MCF 10A (cell line): ENCODE measurements around the gene CTNNA2. TPM values are rescaled to one million over a fixed set of nuclear protein-coding genes. Genes with fewer than 3 reads are reported as not detected.

ENCODE experiments used
- BruUV-seq: library from RNA; stranded (reverse); fragments of 400-500 nt; replicated peaks from 2 replicates; lab custom pipeline; 2021; lab: Mats Ljungman, UMichigan
- CTCF ChIA-PET: fragments of 300-600 bp; sonication (Branson Sonifier 250); formaldehyde crosslinking; extraction: SDS; loops from one replicate; lab custom pipeline; 2021; ENCODE audit warnings: antibody characterized with exemption, inconsistent platforms; lab: Yijun Ruan, JAX
- POLR2A ChIA-PET: fragments of 300-600, 350-650 bp; sonication (Branson Sonifier 250); formaldehyde crosslinking; extraction: SDS; loops from one replicate; lab custom pipeline; 2020; ENCODE audit warnings: antibody characterized with exemption, inconsistent platforms; lab: Yijun Ruan, JAX
- DNase-seq: peaks from one replicate; pipeline ENCODE4 v3.0.0-alpha.2; 2018; ENCODE audit not compliant: unreplicated experiment
- H3K27ac Mint-ChIP-seq: one replicate; pipeline ENCODE4 v1.8.0; 2022; ENCODE audit warnings: mild to moderate bottlenecking, low read depth, mixed read lengths; ENCODE audit not compliant: unreplicated experiment
- H3K27me3 Mint-ChIP-seq: one replicate; pipeline ENCODE4 v1.8.0; 2022; ENCODE audit warnings: mixed read lengths; ENCODE audit not compliant: insufficient read depth, unreplicated experiment
- H3K36me3 Mint-ChIP-seq: one replicate; pipeline ENCODE4 v1.8.0; 2022; ENCODE audit warnings: mild to moderate bottlenecking, moderate library complexity, mixed read lengths; ENCODE audit not compliant: insufficient read depth, unreplicated experiment
- H3K4me1 Mint-ChIP-seq: one replicate; pipeline ENCODE4 v1.8.0; 2022; ENCODE audit warnings: mixed read lengths; ENCODE audit not compliant: insufficient read depth, unreplicated experiment
- H3K4me3 Mint-ChIP-seq: one replicate; pipeline ENCODE4 v1.8.0; 2022; ENCODE audit warnings: mild to moderate bottlenecking, moderate library complexity, mixed read lengths; ENCODE audit not compliant: unreplicated experiment
- H3K9me3 Mint-ChIP-seq: one replicate; pipeline ENCODE4 v1.8.0; 2022; ENCODE audit warnings: mixed read lengths; ENCODE audit not compliant: unreplicated experiment
- intact Hi-C: fragments of 100-400 bp; cut with micrococcal nuclease; formaldehyde crosslinking; loops from 2 replicates; pipeline ENCODE4 v1.14.1; 2022
- total RNA-seq: library from RNA; stranded (reverse); gene quantifications from 2 replicates; pipeline ENCODE4 v1.2.3, GENCODE V29; 2022
- TF ChIP-seq, protein P1 (sequence below): fragments of 200-600 bp; IDR thresholded peaks from one replicate; pipeline ENCODE4 v1.8.0; 2022; ENCODE audit warnings: antibody characterized with exemption, mild to moderate bottlenecking; ENCODE audit not compliant: unreplicated experiment

Gene CTNNA2
- total RNA-seq, 1 experiment from 2014 or later = not detected

DNA sequence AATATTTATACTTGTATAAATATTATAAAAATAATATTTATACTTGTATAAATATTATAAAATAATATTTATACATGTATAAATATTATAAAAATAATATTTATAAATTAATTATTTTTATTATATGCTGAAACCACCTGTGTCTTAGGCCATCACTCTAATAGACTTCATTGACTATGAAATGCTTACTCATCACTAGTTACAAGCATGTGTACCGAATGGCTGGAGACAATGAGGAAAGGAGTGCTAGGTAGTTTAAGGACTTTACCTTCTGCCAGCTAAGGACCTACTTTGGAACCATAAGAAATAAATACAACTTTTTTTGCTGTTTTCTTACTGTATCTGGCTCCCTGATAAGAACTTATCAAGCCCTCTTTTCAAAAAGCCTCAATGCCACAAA is 562.9 kb downstream of the CTNNA2 start:
- H3K27ac Mint-ChIP-seq = no peak overlapping the region
- no peaks in the 10 kb centered on the region for H3K36me3 Mint-ChIP-seq
- CTCF ChIA-PET = interaction anchor here (0.6 to 2.7 kb wide), 3 partner anchors 20 to 794 kb away, joined by 3 to 10 read pairs (median 3); no protein-coding TSS in a partner anchor
- POLR2A ChIA-PET = interaction anchor here (0.6 kb wide), 1 partner anchor 39 kb away, joined by 3 read pairs; no protein-coding TSS in a partner anchor
- peaks cover 19% of the 10 kb centered on the region for H3K4me1 Mint-ChIP-seq
- TF ChIP-seq, protein P1, sequence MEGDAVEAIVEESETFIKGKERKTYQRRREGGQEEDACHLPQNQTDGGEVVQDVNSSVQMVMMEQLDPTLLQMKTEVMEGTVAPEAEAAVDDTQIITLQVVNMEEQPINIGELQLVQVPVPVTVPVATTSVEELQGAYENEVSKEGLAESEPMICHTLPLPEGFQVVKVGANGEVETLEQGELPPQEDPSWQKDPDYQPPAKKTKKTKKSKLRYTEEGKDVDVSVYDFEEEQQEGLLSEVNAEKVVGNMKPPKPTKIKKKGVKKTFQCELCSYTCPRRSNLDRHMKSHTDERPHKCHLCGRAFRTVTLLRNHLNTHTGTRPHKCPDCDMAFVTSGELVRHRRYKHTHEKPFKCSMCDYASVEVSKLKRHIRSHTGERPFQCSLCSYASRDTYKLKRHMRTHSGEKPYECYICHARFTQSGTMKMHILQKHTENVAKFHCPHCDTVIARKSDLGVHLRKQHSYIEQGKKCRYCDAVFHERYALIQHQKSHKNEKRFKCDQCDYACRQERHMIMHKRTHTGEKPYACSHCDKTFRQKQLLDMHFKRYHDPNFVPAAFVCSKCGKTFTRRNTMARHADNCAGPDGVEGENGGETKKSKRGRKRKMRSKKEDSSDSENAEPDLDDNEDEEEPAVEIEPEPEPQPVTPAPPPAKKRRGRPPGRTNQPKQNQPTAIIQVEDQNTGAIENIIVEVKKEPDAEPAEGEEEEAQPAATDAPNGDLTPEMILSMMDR = no peak
- H3K9me3 Mint-ChIP-seq = no peaks in the 10 kb centered on the region
- H3K4me3 Mint-ChIP-seq = no peak overlapping the region
- BruUV-seq = no TSS peak
- no peak for DNase-seq
- no peaks in the 10 kb centered on the region for H3K27me3 Mint-ChIP-seq
- intact Hi-C loops = loop anchor here (10.0 kb wide), 1 partner anchor 1819 kb away; no protein-coding TSS in a partner anchor

DNA sequence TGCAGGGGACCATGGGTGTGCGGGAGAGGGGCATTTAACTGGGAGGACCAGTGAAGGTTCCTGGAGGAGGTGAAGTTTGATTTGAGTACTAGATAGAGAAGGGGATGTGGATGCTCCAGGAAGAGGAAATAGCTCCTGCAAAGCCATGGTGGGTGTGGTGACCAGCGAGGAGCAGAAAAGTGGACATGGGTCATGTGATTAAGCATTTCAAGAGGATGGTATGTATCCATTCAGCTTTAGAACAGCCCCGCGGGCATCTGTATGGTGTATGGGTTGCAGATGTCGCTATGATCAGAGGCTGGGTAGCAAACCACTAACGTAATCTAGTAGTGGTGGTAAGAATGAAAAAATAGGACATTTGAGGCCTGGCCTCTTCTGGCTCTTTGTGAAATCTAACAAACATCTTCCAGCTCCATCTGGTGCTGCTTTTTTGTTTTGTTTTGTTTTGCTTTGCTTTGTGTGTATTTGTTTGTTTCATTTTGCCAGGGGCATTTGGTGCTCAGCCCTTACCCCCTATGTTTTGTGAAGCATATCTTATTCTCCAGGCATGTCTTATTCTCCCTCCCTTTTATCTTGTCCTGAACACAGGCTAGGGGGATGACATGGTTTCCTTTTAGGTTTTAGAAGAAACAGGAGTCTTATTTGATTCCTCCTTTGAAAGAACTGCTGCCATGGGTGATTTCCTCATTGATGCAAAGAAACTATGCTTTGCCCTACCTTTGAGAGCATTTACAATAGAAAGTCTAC is 565.6 kb downstream of the CTNNA2 start:
- no peak overlapping the region for H3K4me3 Mint-ChIP-seq
- H3K4me1 Mint-ChIP-seq = peaks cover 10% of the 10 kb centered on the region
- TF ChIP-seq, protein P1 = no peak
- H3K27ac Mint-ChIP-seq = peak overlapping the region; percentile 33
- no TSS peak for BruUV-seq
- no peak for DNase-seq
- ChIA-PET CTCF (interaction anchor here (0.6 to 3.2 kb wide), 3 partner anchors 12 to 160 kb away, joined by 3 to 11 read pairs (median 5); no protein-coding TSS in a partner anchor), POLR2A (interaction anchor here (0.6 kb wide), 1 partner anchor 298 kb away, joined by 4 read pairs; no protein-coding TSS in a partner anchor)
- no peaks in the 10 kb centered on the region for H3K27me3 Mint-ChIP-seq
- no peaks in the 10 kb centered on the region for H3K36me3 Mint-ChIP-seq
- no peaks in the 10 kb centered on the region for H3K9me3 Mint-ChIP-seq
- intact Hi-C loops = loop anchor here (10.0 kb wide), 1 partner anchor 1816 kb away; no protein-coding TSS in a partner anchor

DNA sequence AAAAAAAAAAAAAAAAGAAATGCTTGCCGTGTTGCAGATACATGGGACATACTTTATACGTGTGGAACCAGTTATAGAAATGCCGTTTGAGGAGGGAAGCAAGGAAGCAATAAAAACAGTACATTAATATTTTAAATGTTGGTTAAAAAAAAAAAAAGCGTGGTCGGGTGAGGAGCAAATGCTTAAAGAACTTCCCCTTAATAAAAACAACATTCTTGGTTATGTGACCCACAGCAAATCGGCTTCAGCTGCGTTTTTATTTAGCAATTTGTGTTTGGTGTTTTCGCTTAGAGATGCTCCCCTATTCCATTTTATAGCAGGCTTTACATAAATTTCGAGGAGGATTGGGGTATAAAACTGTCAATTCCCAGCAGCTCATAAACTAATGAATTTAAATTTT is 568.1 kb downstream of the CTNNA2 start:
- TF ChIP-seq, protein P1 = no peak
- intact Hi-C loops = no loop called here
- POLR2A ChIA-PET = interaction anchor here (1.2 kb wide), 1 partner anchor 14 kb away, joined by 3 read pairs; no protein-coding TSS in a partner anchor
- Mint-ChIP-seq H3K36me3 (no peaks in the 10 kb centered on the region), H3K4me3 (no peak overlapping the region), H3K9me3 (no peaks in the 10 kb centered on the region), H3K27me3 (no peaks in the 10 kb centered on the region), H3K27ac (no peak overlapping the region), H3K4me1 (peaks cover 10% of the 10 kb centered on the region)
- DNase-seq = no peak
- CTCF ChIA-PET = interaction anchor here (0.6 to 3.2 kb wide), 6 partner anchors 8 to 288 kb away, joined by 3 to 12 read pairs (median 8); no protein-coding TSS in a partner anchor
- no TSS peak for BruUV-seq

DNA sequence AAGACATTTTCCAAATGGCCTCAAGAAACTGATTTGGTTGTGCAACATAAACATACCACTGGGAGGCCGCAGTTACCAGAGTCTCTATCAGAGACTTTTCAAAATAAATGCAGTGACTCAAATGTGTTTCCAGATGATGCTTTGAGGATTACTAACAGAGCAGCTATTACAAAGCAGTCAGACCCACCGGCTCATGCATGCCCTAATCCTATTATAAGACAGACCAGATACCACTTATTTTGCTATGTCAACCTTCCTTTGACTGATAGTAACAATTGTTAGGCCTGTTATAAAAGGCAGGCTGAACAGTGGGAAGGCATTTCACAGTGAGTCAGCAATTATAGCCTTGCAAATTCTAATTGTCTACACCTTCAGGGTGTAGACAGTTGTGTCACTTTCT is 574.0 kb downstream of the CTNNA2 start:
- DNase-seq = peak; percentile 56
- Mint-ChIP-seq H3K4me3 (no peak overlapping the region), H3K36me3 (no peaks in the 10 kb centered on the region), H3K27ac (no peak overlapping the region), H3K9me3 (no peaks in the 10 kb centered on the region), H3K4me1 (peaks cover 8% of the 10 kb centered on the region), H3K27me3 (no peaks in the 10 kb centered on the region)
- POLR2A ChIA-PET = interaction anchor here (0.6 to 0.7 kb wide), 2 partner anchors 10 to 43 kb away, joined by 3 read pairs; no protein-coding TSS in a partner anchor
- intact Hi-C loops = loop anchor here (1.0 to 5.0 kb wide), 2 partner anchors 151 to 410 kb away; no protein-coding TSS in a partner anchor
- no TSS peak for BruUV-seq
- TF ChIP-seq, protein P1 = no peak
- CTCF ChIA-PET = interaction anchor here (0.6 to 2.6 kb wide), 5 partner anchors 10 to 1403 kb away, joined by 3 to 11 read pairs (median 4); no protein-coding TSS in a partner anchor
